ENCODE data around the gene ATOH8.

ATOH8 gene

GRCh38 chr2:85719609-85720240, 34.1 kb upstream of the ATOH8 start:
- DNase-seq, result no peak

- DNase-seq, result no peak
These were observed 33.3 kb upstream of the ATOH8 start for GRCh38 chr2:85720533-85720932.

- no peak for DNase-seq
These were observed 32.1 kb upstream of the ATOH8 start for GRCh38 chr2:85721641-85722040.

GRCh38 chr2:85722519-85722918, 31.3 kb upstream of the ATOH8 start:
- no peak for DNase-seq

- no peak for DNase-seq
These were observed 30.0 kb upstream of the ATOH8 start for GRCh38 chr2:85723707-85724360.

GRCh38 chr2:85724731-85725181, 29.0 kb upstream of the ATOH8 start:
- no peak for DNase-seq

- no peak for DNase-seq
These were observed 28.3 kb upstream of the ATOH8 start for GRCh38 chr2:85725451-85725850.

GRCh38 chr2:85727798-85728197, 26.0 kb upstream of the ATOH8 start:
- DNase-seq, result no peak

GRCh38 chr2:85728342-85728741, 25.4 kb upstream of the ATOH8 start:
- DNase-seq, result no peak

GRCh38 chr2:85728883-85729824, 24.6 kb upstream of the ATOH8 start:
- peak; percentile 85 to 86 for DNase-seq

- DNase-seq, result no peak
These were observed 23.8 kb upstream of the ATOH8 start for GRCh38 chr2:85729825-85730510.

- no peak for DNase-seq
These were observed 23.0 kb upstream of the ATOH8 start for GRCh38 chr2:85730686-85731230.

- DNase-seq, result no peak
These were observed 22.2 kb upstream of the ATOH8 start for GRCh38 chr2:85731606-85732005.

- no peak for DNase-seq
These were observed 21.2 kb upstream of the ATOH8 start for GRCh38 chr2:85732467-85733120.

- DNase-seq, result no peak
These were observed 20.4 kb upstream of the ATOH8 start for GRCh38 chr2:85733121-85733960.

GRCh38 chr2:85734015-85734414, 19.8 kb upstream of the ATOH8 start:
- no peak for DNase-seq

- no peak for DNase-seq
These were observed 18.7 kb upstream of the ATOH8 start for GRCh38 chr2:85734942-85735608.

- DNase-seq, result no peak
These were observed 18.1 kb upstream of the ATOH8 start for GRCh38 chr2:85735691-85736090.

GRCh38 chr2:85736456-85737355, 17.1 kb upstream of the ATOH8 start:
- no peak for DNase-seq

Data from hippocampal formation (tissue), 2 donors.